ENCODE data around the gene ABHD12B. TPM values are rescaled to one million over a fixed set of nuclear protein-coding genes. Genes with fewer than 3 reads are reported as not detected.

The ABHD12B gene
- total and polyA plus RNA-seq, 2 experiments from 2014 or later: 9.0 to 52.8 TPM

DNA sequence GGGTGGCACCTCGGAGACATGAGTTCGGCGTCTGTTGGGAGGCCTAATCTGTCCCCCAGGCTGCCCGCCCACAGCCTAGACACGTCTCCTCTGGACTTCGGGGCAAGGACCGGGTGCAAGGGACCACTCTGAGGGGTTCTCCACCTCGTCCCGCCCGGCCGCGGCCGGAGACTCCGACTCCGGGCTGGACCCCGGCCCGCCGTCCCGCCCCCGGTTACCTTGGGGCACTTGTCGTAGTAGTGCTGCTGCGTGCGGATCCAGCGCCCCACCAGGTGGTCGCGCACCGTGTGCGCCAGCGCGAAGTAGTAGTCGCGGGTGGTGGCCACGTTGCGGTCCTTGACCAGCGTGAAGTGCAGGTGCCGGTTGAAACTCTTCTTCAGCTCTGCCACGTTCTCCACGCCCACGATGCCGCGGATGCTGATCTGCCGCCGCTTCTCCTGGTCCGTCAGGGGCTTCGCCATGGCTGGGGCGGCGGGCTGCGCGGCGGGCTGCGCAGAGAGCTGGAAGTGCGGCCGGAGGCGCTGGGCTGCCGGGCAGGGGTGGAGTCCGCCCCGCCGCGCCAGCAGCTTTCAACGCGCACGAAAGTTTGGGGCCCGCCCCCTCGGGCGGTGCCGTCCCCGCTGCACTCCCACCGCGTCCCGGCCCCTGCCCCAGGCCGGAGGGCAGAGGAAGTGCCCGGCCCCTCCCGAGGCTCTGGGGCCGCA is 72.2 kb downstream of the ABHD12B start, which contains the start of gene PYGL:
Gene PYGL, minus strand, starts transcription at position 541 of the 704 bp plus-strand sequence. Its CDS starts 80 bp downstream, at position 461.
- DNase-seq (ENCODE audit: low spot score): peak; percentile 89
- ATAC-seq: peak; percentile 87
- H3K27ac ChIP-seq (ENCODE audit: low read depth): peak within 1 kb of the TSS; percentile 59; the same call in 1 of the 2 replicates
- H3K27ac Mint-ChIP-seq: no peak within 1 kb of the TSS
- H3F3A ChIP-seq (replicated peaks; ENCODE audit: low read depth): peaks cover 5% of the 10 kb centered on the region; the same call in 1 of the 2 replicates
- peaks cover 8% of the 10 kb centered on the region for H3K4me1 Mint-ChIP-seq
- H3K36me3 Mint-ChIP-seq (ENCODE audit: low read depth): peaks cover 12% of the 10 kb centered on the region
- H3K4me3 Mint-ChIP-seq: peak within 1 kb of the TSS; percentile 94
- H2AFZ ChIP-seq: peak within 1 kb of the TSS; percentile 100
- no peaks in the 10 kb centered on the region for H4K20me1 ChIP-seq (replicated peaks; ENCODE audit: insufficient read depth)
- H3K27me3 Mint-ChIP-seq (ENCODE audit: insufficient read depth, low read depth, poor library complexity): peaks cover 9% of the 10 kb centered on the region
- H3K27me3 ChIP-seq (ENCODE audit: insufficient read depth): peaks cover 8% of the 10 kb centered on the region; the same call in 1 of the 2 replicates
- H3K9me3 Mint-ChIP-seq: no peaks in the 10 kb centered on the region; the same call in 2 of the 3 replicates
- H3K79me2 ChIP-seq (replicated peaks; ENCODE audit: insufficient read depth): peaks cover 6% of the 10 kb centered on the region
- H3K4me2 ChIP-seq: peak within 1 kb of the TSS; percentile 99
- H3K36me3 ChIP-seq (ENCODE audit: insufficient read depth): 0 out of 2 replicates have a peak, but pooled peaks cover 4% of the 10 kb centered on the region
- H3K4me1 ChIP-seq (ENCODE audit: insufficient read depth): peaks cover 11% of the 10 kb centered on the region
- H3K9me2 ChIP-seq (ENCODE audit: insufficient read depth): no peaks in the 10 kb centered on the region; the same call in 1 of the 2 replicates
- H3K4me3 ChIP-seq: peak within 1 kb of the TSS; percentile 77
- peak; percentile 81; the same call in 1 of the 2 replicates for TF ChIP-seq POLR2AphosphoS5 (IDR thresholded peaks at IDR 0.05; ENCODE audit: low read depth)
- TF ChIP-seq, protein P1, sequence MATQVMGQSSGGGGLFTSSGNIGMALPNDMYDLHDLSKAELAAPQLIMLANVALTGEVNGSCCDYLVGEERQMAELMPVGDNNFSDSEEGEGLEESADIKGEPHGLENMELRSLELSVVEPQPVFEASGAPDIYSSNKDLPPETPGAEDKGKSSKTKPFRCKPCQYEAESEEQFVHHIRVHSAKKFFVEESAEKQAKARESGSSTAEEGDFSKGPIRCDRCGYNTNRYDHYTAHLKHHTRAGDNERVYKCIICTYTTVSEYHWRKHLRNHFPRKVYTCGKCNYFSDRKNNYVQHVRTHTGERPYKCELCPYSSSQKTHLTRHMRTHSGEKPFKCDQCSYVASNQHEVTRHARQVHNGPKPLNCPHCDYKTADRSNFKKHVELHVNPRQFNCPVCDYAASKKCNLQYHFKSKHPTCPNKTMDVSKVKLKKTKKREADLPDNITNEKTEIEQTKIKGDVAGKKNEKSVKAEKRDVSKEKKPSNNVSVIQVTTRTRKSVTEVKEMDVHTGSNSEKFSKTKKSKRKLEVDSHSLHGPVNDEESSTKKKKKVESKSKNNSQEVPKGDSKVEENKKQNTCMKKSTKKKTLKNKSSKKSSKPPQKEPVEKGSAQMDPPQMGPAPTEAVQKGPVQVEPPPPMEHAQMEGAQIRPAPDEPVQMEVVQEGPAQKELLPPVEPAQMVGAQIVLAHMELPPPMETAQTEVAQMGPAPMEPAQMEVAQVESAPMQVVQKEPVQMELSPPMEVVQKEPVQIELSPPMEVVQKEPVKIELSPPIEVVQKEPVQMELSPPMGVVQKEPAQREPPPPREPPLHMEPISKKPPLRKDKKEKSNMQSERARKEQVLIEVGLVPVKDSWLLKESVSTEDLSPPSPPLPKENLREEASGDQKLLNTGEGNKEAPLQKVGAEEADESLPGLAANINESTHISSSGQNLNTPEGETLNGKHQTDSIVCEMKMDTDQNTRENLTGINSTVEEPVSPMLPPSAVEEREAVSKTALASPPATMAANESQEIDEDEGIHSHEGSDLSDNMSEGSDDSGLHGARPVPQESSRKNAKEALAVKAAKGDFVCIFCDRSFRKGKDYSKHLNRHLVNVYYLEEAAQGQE (IDR thresholded peaks at IDR 0.05; ENCODE audit: unreplicated experiment): no peak
- no peak for TF ChIP-seq JUNB (IDR thresholded peaks at IDR 0.05; ENCODE audit: unreplicated experiment)

DNA sequence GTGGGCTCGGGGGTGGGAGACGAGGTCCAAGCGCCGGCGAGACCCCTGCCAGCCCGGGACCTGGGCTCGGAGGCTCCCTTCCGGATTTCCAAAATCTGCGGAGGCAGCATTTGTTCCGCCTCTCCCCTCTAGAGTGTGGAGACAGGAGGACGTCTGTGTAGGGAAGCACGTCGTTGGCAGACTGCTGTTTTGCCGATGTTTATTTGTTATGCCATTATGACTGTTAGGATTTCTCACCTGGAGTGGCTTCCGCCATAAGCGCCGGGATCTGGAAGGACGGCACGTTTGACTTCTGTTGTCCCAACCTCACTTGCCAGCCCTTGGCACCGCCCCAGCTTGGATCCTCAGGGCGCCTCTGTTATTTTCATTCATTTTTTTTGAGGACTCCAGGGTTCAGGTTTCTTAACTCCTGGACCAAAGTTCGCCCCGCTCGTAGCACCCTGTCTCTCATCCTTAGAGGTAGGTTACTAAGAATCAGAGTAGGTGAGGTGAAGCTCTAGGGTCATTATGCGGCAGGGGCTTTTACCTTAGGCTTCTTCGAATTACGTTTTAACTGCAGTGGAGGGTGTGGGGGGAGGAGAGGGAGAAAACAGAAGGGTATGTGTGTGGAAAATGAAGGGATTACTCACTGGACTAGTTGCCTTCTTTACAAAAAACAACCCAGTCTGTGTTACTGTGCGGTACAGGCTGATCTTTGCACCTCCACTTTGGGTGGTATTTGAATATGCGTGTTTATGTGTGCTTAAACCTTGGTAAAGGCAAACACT is 73.0 kb downstream of the ABHD12B start:
- H3K36me3 Mint-ChIP-seq (ENCODE audit: low read depth): peaks cover 12% of the 10 kb centered on the region
- H3K27ac ChIP-seq (ENCODE audit: low read depth): peak overlapping the region; percentile 59; the same call in 1 of the 2 replicates
- peak; percentile 44 for ATAC-seq
- TF ChIP-seq, protein P1 (IDR thresholded peaks at IDR 0.05; ENCODE audit: unreplicated experiment): no peak
- TF ChIP-seq CREB1 (CRISPR knock-in tag; IDR thresholded peaks at IDR 0.05; ENCODE audit: low read depth) (no peak), JUNB (IDR thresholded peaks at IDR 0.05; ENCODE audit: unreplicated experiment) (no peak), EZH2phosphoT487 (IDR thresholded peaks at IDR 0.05; ENCODE audit: unreplicated experiment) (no peak), CTCF (conservative IDR thresholded peaks at IDR 0.05; ENCODE audit: low read depth in 2 of 2) (no peak), EZH2 (IDR thresholded peaks at IDR 0.05; ENCODE audit: low read depth, unreplicated experiment) (no peak), POLR2AphosphoS5 (IDR thresholded peaks at IDR 0.05; ENCODE audit: low read depth) (no peak), STAT1 (IDR thresholded peaks at IDR 0.05; ENCODE audit: unreplicated experiment) (no peak)

More for the DNA sequence above, 73.0 kb downstream of the ABHD12B start:
- 0 out of 2 replicates have a peak, but pooled peaks cover 5% of the 10 kb centered on the region for H3F3A ChIP-seq (replicated peaks; ENCODE audit: low read depth)
- Mint-ChIP-seq H3K27ac (no peak overlapping the region), H3K4me1 (peaks cover 8% of the 10 kb centered on the region), H3K4me3 (peak overlapping the region; percentile 94), H3K27me3 (ENCODE audit: insufficient read depth, low read depth, poor library complexity) (peaks cover 9% of the 10 kb centered on the region), H3K9me3 (no peaks in the 10 kb centered on the region; the same call in 2 of the 3 replicates)
- peaks cover 11% of the 10 kb centered on the region for H3K4me1 ChIP-seq (ENCODE audit: insufficient read depth)
- H3K4me2 ChIP-seq: peak overlapping the region; percentile 99
- DNase-seq (ENCODE audit: low spot score): no peak
- no peaks in the 10 kb centered on the region; the same call in 1 of the 2 replicates for H3K9me2 ChIP-seq (ENCODE audit: insufficient read depth)
- H3K36me3 ChIP-seq (ENCODE audit: insufficient read depth): 0 out of 2 replicates have a peak, but pooled peaks cover 4% of the 10 kb centered on the region
- peaks cover 6% of the 10 kb centered on the region; the same call in 1 of the 2 replicates for H3K79me2 ChIP-seq (replicated peaks; ENCODE audit: insufficient read depth)
- peak overlapping the region; percentile 77 for H3K4me3 ChIP-seq
- H3K27me3 ChIP-seq (ENCODE audit: insufficient read depth): peaks cover 8% of the 10 kb centered on the region; the same call in 1 of the 2 replicates
- peak overlapping the region; percentile 100 for H2AFZ ChIP-seq
- H4K20me1 ChIP-seq (replicated peaks; ENCODE audit: insufficient read depth): no peaks in the 10 kb centered on the region

Data from GM23338 (cell line).